HG03520 (cell line): Measurements from ENCODE around the gene HLA-F.
A peak's percentile ranks its signal among the peaks of the same experiment; 100 is the strongest.

Source experiments
- ATAC-seq: cut with Tn5 transposase; IDR thresholded peaks from one replicate; pipeline ENCODE4 v1.9.1; 2021; ENCODE audit warnings: mild to moderate bottlenecking, moderate library complexity; ENCODE audit not compliant: unreplicated experiment

Gene HLA-F

GRCh38 chr6:29723666-29724588 is 693 bp downstream of the HLA-F start:
- peak; percentile 29 for ATAC-seq

GRCh38 chr6:29724937-29725869 is 2.0 kb downstream of the HLA-F start:
- no peak for ATAC-seq

GRCh38 chr6:29726001-29726400 is 2.8 kb downstream of the HLA-F start:
- no peak for ATAC-seq

- ATAC-seq: no peak
Observed at GRCh38 chr6:29726571-29727194, 3.4 kb downstream of the HLA-F start.

- ATAC-seq: no peak
Observed at GRCh38 chr6:29727637-29728036, 4.4 kb downstream of the HLA-F start.

- ATAC-seq: no peak
Observed at GRCh38 chr6:29728173-29728874, 5.1 kb downstream of the HLA-F start.

GRCh38 chr6:29728875-29729270 is 5.6 kb downstream of the HLA-F start:
- ATAC-seq: no peak

- no peak for ATAC-seq
Observed at GRCh38 chr6:29729774-29730328, 6.6 kb downstream of the HLA-F start.

GRCh38 chr6:29730575-29731126 is 7.4 kb downstream of the HLA-F start:
- no peak for ATAC-seq

- ATAC-seq: no peak
Observed at GRCh38 chr6:29731281-29731680, 8.0 kb downstream of the HLA-F start.

- no peak for ATAC-seq
Observed at GRCh38 chr6:29733057-29733456, 9.8 kb downstream of the HLA-F start.

GRCh38 chr6:29734046-29735018 is 11.1 kb downstream of the HLA-F start:
- ATAC-seq: no peak

- ATAC-seq: no peak
Observed at GRCh38 chr6:29736563-29736962, 13.3 kb downstream of the HLA-F start.

- ATAC-seq: no peak
Observed at GRCh38 chr6:29737707-29738630, 14.7 kb downstream of the HLA-F start.

- ATAC-seq: no peak
Observed at GRCh38 chr6:29739136-29739881, 16.1 kb downstream of the HLA-F start.

- no peak for ATAC-seq
Observed at GRCh38 chr6:29739882-29740261, 16.6 kb downstream of the HLA-F start.

GRCh38 chr6:29741592-29741991 is 18.4 kb downstream of the HLA-F start:
- ATAC-seq: no peak
